Panc1 (cell line): ENCODE measurements around the gene MUC5B.

Experiments
- CTCF ChIP-seq: fragments of 450-650 bp; IDR thresholded peaks from 2 replicates; pipeline ENCODE4 v1.5.1; 2017; ENCODE audit warnings: mild to moderate bottlenecking
- POLR2AphosphoS5 ChIP-seq: IDR thresholded peaks from 2 replicates; pipeline ENCODE4 v1.6.1; 2012; ENCODE audit warnings: mild to moderate bottlenecking, low read depth, low read length, moderate library complexity
- REST ChIP-seq, 2 experiments: IDR thresholded peaks; 2 replicates each; pipeline ENCODE4 v1.6.1; 2011 to 2012; ENCODE audit warnings: low read depth in 2 of 2, control low read depth in 1 of 2, low read length in 1 of 2, mild to moderate bottlenecking in 1 of 2, moderate library complexity in 1 of 2; ENCODE audit not compliant: insufficient read depth in 1 of 2
- SIN3A ChIP-seq: IDR thresholded peaks from 2 replicates; pipeline ENCODE4 v1.6.1; 2012; ENCODE audit warnings: low read depth, mild to moderate bottlenecking, low read length, moderate library complexity, borderline replicate concordance; ENCODE audit not compliant: insufficient read depth
- TCF7L2 ChIP-seq: IDR thresholded peaks from 2 replicates; pipeline ENCODE4 v1.6.1; 2011; ENCODE audit warnings: mild to moderate bottlenecking, low read depth, low read length, inconsistent platforms

- TF ChIP-seq CTCF (no peak), POLR2AphosphoS5 (no peak), REST (IDR thresholded peaks at IDR 0.05; ENCODE audit: insufficient read depth in 1 of 2, low read depth in 2 of 2, low read length in 1 of 2) (no peak), SIN3A (no peak), TCF7L2 (no peak)
Measured at GRCh38 chr11:1283906-1284305, 61.0 kb downstream of the MUC5B start.
